Esophagus squamous epithelium (tissue), 4 donors: Measurements from ENCODE around the gene KRT39.

Source experiments
- CTCF ChIP-seq, 6 experiments: fragments of 450-650 bp in 4 of 6; fragments of 200-600 bp in 2 of 6; sonication (generic) in 2 of 6; IDR thresholded peaks; one replicate each; pipeline ENCODE4 v1.5.1; 2016 to 2019; ENCODE audit warnings: antibody characterized with exemption in 6 of 6, mild to moderate bottlenecking in 4 of 6, moderate library complexity in 4 of 6
- POLR2A ChIP-seq, 4 donors: fragments of 450-650 bp; IDR thresholded peaks; one replicate each; pipeline ENCODE4 v1.6.1; 2017; ENCODE audit warnings: antibody characterized with exemption in 4 of 4, mild to moderate bottlenecking in 4 of 4, moderate library complexity in 3 of 4

- no peak for TF ChIP-seq POLR2A (IDR thresholded peaks at IDR 0.05)
- TF ChIP-seq CTCF (IDR thresholded peaks at IDR 0.05) = no peak
Measured at GRCh38 chr17:40922239-40922638, 44.5 kb downstream of the KRT39 start.
